Spleen (tissue), 7 donors: ENCODE data around the gene IFT81.

Experiments used
- CTCF ChIP-seq, 11 experiments: fragments of 200-600 bp in 7 of 11; fragments of 450-650 bp in 4 of 11; sonication (generic) in 4 of 11; IDR thresholded peaks in 8 of 11; conservative IDR thresholded peaks in 3 of 11; 1 replicate in 7 of 11; 2 replicates in 4 of 11; pipeline versions ENCODE4 v1.4.0 to v1.8.0; 2016 to 2021; ENCODE audit warnings: antibody characterized with exemption in 11 of 11, inconsistent platforms in 4 of 11, mild to moderate bottlenecking in 1 of 11
- POLR2A ChIP-seq, 3 donors: fragments of 450-650 bp; IDR thresholded peaks; one replicate each; pipeline ENCODE4 v1.5.1; 2017; ENCODE audit warnings: antibody characterized with exemption in 3 of 3, mild to moderate bottlenecking in 1 of 3
- donor health status: DM: no; HTN: no; CAD: no; lungs with moderate emphysema.
- donor health status: DM: no; HTN: no; CAD: no.
- donor health status: DM: no; HTN: no; CAD: no.

- no peak for TF ChIP-seq CTCF (IDR thresholded peaks at IDR 0.05 in 8 of 11, conservative IDR thresholded peaks at IDR 0.05 in 3 of 11)
- no peak for TF ChIP-seq POLR2A (IDR thresholded peaks at IDR 0.05)
These were observed 7.5 kb upstream of the IFT81 start for GRCh38 chr12:110116623-110117022.
